ENCODE measurements around the gene FYN. TPM values are rescaled to one million over a fixed set of nuclear protein-coding genes. Genes with fewer than 3 reads are reported as not detected.

FYN gene
- polyA plus RNA-seq, 1 donor (not counting 4 experiments of a cell fraction or from before 2014, with no cell fraction given), result 24.7 TPM

GRCh38 chr6:111672761-111673450 lies 200.3 kb downstream of the FYN start:
- no peak for FAIRE-seq

GRCh38 chr6:111669326-111669725 lies 203.9 kb downstream of the FYN start:
- Histone ChIP-seq H3K4me2 (ENCODE audit: control insufficient read depth, extremely low read depth, insufficient read depth, low read depth, low read length) (no peak overlapping the region), H3K36me3 (ENCODE audit: control insufficient read depth in 2 of 2, extremely low read depth in 1 of 2, insufficient read depth in 2 of 2, low read length in 2 of 2) (peaks cover 5 to 26% of the 10 kb centered on the region in 2 experiments), H3K4me3 (ENCODE audit: control insufficient read depth in 2 of 3, extremely low read depth in 1 of 3, insufficient read depth in 2 of 3, low read depth in 1 of 3, low read length in 3 of 3) (no peak overlapping the region), H2AFZ (ENCODE audit: control insufficient read depth, low read length) (no peak overlapping the region), H4K20me1 (ENCODE audit: control insufficient read depth, extremely low read depth, insufficient read depth, low read length) (no peaks in the 10 kb centered on the region), H3K9me3 (ENCODE audit: control insufficient read depth, low read depth, low read length) (no peaks in the 10 kb centered on the region), H3K79me2 (ENCODE audit: control insufficient read depth, insufficient read depth, low read length) (no peaks in the 10 kb centered on the region), H3K9ac (ENCODE audit: control insufficient read depth, extremely low read depth, insufficient read depth, low read length) (no peak overlapping the region), H3K27me3 (ENCODE audit: control insufficient read depth, extremely low read depth, insufficient read depth, low read length) (no peaks in the 10 kb centered on the region), H3K9me1 (ENCODE audit: control insufficient read depth, extremely low read depth, insufficient read depth, low read length) (no peaks in the 10 kb centered on the region), H3K27ac (ENCODE audit: control insufficient read depth, insufficient read depth, low read length) (no peak overlapping the region), H3K4me1 (ENCODE audit: control insufficient read depth, extremely low read depth, insufficient read depth, low read length) (no peaks in the 10 kb centered on the region)
- TF ChIP-seq, protein P1, sequence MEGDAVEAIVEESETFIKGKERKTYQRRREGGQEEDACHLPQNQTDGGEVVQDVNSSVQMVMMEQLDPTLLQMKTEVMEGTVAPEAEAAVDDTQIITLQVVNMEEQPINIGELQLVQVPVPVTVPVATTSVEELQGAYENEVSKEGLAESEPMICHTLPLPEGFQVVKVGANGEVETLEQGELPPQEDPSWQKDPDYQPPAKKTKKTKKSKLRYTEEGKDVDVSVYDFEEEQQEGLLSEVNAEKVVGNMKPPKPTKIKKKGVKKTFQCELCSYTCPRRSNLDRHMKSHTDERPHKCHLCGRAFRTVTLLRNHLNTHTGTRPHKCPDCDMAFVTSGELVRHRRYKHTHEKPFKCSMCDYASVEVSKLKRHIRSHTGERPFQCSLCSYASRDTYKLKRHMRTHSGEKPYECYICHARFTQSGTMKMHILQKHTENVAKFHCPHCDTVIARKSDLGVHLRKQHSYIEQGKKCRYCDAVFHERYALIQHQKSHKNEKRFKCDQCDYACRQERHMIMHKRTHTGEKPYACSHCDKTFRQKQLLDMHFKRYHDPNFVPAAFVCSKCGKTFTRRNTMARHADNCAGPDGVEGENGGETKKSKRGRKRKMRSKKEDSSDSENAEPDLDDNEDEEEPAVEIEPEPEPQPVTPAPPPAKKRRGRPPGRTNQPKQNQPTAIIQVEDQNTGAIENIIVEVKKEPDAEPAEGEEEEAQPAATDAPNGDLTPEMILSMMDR (optimal IDR thresholded peaks at IDR 0.05 in 1 of 3, IDR thresholded peaks at IDR 0.05 in 1 of 3, conservative IDR thresholded peaks at IDR 0.05 in 1 of 3; ENCODE audit: extremely low read depth in 1 of 3, insufficient read depth in 2 of 3, low read length in 3 of 3), result no peak
- no peak for TF ChIP-seq EZH2 (IDR thresholded peaks at IDR 0.05; ENCODE audit: low read length)
- FAIRE-seq, result no peak
- dilution Hi-C loops (cut with MboI; ENCODE audit: extremely low pct_ligation_motif_present, low sequenced_read_pairs), result no loop called here
- DNase-seq (ENCODE audit: low read depth, low spot score), result no peak

More at GRCh38 chr6:111672761-111673450, 200.3 kb downstream of the FYN start:
- no peak for TF ChIP-seq EZH2 (IDR thresholded peaks at IDR 0.05; ENCODE audit: low read length)
- TF ChIP-seq, protein P1 (optimal IDR thresholded peaks at IDR 0.05 in 1 of 3, IDR thresholded peaks at IDR 0.05 in 1 of 3, conservative IDR thresholded peaks at IDR 0.05 in 1 of 3; ENCODE audit: extremely low read depth in 1 of 3, insufficient read depth in 2 of 3, low read length in 3 of 3), result no peak
- Histone ChIP-seq H3K27ac (ENCODE audit: control insufficient read depth, insufficient read depth, low read length) (no peak overlapping the region), H2AFZ (ENCODE audit: control insufficient read depth, low read length) (no peak overlapping the region), H3K4me1 (ENCODE audit: control insufficient read depth, extremely low read depth, insufficient read depth, low read length) (no peaks in the 10 kb centered on the region), H3K9me3 (ENCODE audit: control insufficient read depth, low read depth, low read length) (no peaks in the 10 kb centered on the region), H3K9me1 (ENCODE audit: control insufficient read depth, extremely low read depth, insufficient read depth, low read length) (no peaks in the 10 kb centered on the region), H3K4me2 (ENCODE audit: control insufficient read depth, extremely low read depth, insufficient read depth, low read depth, low read length) (no peak overlapping the region), H3K27me3 (ENCODE audit: control insufficient read depth, extremely low read depth, insufficient read depth, low read length) (no peaks in the 10 kb centered on the region), H3K4me3 (ENCODE audit: control insufficient read depth in 2 of 3, extremely low read depth in 1 of 3, insufficient read depth in 2 of 3, low read depth in 1 of 3, low read length in 3 of 3) (no peak overlapping the region), H3K9ac (ENCODE audit: control insufficient read depth, extremely low read depth, insufficient read depth, low read length) (no peak overlapping the region), H3K79me2 (ENCODE audit: control insufficient read depth, insufficient read depth, low read length) (no peaks in the 10 kb centered on the region), H4K20me1 (ENCODE audit: control insufficient read depth, extremely low read depth, insufficient read depth, low read length) (no peaks in the 10 kb centered on the region), H3K36me3 (ENCODE audit: control insufficient read depth in 2 of 2, extremely low read depth in 1 of 2, insufficient read depth in 2 of 2, low read length in 2 of 2) (peaks cover 5 to 24% of the 10 kb centered on the region in 2 experiments)
- no peak for DNase-seq (ENCODE audit: low read depth, low spot score)
- dilution Hi-C loops (cut with MboI; ENCODE audit: extremely low pct_ligation_motif_present, low sequenced_read_pairs), result no loop called here
